ENCODE data around the gene CDC37.

The CDC37 gene

DNA sequence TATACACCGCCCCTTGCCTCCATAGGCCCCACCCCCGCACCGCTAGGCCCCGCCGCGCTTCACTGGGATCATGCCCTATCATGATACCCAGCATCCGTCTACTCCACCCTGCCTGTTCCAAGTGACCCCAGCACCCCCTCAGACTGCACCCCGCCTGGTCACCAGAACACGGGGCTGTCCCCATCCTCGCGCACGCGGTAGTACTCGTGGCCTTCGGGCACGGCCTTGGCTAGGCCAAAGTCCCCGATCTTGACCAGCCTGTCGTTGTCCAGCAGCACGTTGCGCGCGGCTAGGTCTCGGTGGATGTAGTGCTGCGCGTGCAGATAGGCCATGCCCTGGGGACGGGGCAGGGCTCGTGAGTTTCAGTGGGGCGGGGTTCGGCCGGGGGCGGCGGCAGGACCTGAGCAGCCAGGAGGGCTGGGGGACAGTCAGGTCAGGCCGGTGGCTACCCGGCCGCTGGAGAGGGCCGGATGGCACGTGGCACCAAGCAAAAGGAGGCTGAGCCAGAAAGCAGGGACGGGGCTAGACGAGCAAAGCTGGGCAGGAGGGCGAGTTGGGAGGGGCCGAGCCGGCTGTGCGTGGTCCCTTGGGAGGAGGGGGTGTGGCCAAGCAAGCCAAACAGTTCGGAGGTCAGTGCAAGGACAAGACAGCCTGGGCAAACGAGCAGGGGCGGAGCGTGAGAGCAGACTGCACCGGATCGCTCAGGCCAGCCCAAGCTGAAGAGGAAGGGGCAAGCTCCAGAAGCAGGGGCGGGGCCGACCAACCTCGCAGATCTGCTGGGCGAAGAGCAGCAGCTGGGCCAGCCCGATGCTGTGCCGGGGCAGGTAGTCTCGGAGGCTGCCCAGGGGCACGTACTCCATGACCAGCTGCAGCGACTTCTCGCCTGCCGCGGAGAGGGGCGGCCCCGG is 50.3 kb downstream of the CDC37 start:
- ATAC-seq, result no peak

DNA sequence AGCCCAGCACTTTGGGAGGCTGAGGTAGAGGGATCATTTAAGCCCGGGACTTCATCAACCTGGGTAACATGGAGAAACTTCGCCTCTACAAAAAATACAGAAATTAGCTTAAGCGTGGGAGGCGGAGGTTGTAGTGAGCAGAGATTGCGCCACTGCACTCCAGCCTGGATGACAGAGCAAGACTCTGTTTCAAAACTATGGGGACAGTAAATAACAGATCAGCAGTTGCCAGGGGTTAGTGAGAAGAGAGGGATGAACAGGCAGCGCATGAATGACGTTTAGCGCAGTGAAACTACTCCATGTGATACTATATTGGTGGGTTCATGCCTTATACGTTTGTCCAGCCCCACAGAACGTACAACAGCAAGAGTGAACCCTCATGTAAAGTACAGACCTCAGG is 56.8 kb downstream of the CDC37 start:
- no peak for ATAC-seq

DNA sequence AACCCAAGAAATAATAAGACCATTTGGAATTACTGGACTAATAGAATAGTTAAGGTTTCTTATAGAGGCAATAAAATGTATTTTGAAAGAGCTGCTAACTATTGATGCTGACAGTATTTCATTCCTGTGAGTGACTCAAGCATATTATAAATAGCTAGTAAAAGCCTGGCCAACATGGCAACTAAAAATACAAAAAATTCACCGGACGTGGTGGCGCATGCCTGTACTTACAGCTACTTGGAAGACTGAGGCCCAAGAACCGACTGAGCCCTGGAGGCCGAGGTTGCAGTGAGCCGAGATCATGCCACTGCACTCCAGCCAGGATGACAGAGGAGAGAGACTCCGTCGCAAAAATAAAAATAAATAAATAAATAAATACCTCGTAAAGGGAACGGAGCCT is 58.6 kb downstream of the CDC37 start:
- ATAC-seq, result no peak

DNA sequence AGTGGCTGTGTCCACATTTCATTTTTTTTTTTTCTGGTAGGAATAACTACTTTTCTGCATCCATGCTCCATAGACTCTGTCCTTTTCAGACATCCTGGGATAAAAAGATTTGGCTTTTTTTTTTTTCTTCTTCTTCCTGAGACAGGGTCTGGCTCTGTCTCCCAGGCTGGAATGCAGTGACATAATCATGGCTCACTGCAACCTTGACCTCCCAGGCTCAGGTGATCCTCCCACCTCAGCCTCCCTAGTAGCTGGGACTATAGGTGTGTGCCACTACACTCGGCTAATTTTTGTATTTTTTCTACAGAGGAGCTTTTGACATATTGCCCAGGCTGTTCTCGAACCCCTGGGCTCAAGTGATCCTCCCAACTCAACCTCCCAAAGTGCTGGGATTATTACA is 59.8 kb downstream of the CDC37 start:
- no peak for ATAC-seq

Data from activated CD4-positive, CD25-positive, alpha-beta regulatory T cell treated with anti-CD3 and anti-CD28 coated beads, Interleukin-2, amount 50 U/mL, for 24 hours (primary cell).